Bone marrow (tissue), 2 donors: ENCODE results near the gene MPP1.

Experiments used
- DNase-seq, 2 donors: peaks; one replicate each; lab custom pipeline; 2025; lab: John Stamatoyannopoulos, UW

The MPP1 gene

GRCh38 chrX:154775419-154776349 is 29.6 kb downstream of the MPP1 start:
- no peak for DNase-seq

GRCh38 chrX:154774622-154775021 is 30.7 kb downstream of the MPP1 start:
- DNase-seq = no peak

- DNase-seq = peak; percentile 69 to 89
Observed at GRCh38 chrX:154762537-154763296, 42.6 kb downstream of the MPP1 start, which contains the start of gene DKC1. Gene DKC1, plus strand, starts transcription at chrX:154762864. Its CDS starts 102 bp downstream, at chrX:154762966.

DNA sequence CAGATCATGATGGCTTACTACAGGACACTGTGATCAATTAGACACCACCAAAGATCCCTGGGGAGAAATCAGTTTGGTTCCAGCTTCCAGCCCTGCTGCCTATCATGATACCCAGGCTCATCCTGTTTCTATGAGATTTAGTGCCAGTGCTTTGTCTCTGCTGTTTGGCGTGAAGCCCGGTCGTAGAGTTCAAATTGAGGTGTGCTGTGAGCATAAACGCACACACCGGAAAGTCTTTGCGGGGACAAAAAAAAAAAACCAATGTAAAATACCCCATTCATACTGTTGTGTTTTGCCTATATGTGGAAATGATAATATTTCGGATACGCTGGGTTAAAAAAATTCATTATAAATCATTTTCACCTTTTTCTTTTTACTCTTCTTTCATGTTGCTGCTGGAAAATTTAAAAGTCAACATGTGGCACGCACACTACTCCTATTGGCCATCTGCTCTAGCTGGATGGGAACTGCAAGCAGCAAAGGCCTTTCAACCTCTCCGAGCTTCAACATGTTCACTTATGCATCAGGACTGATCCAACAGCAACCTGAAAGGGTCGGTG is 43.2 kb downstream of the MPP1 start:
- DNase-seq = no peak

DNA sequence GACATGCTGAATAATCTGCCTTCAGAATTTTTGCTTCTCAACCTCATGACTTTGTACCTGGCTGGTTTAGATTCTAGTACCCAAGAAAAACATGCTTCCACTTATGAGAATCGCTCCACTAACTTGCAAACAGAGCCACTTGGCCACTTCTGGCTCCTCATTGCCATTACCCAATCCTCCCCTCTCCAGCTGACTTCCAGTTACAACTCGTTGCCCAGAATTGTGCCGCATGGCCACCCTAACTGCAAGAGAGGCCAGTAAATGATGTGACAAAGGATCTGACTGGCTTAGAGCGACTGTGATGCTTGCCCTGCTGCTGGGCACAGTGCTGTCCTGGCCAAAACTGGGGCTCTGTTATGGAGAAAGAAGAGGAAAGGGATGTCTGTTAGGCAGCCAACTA is 46.6 kb downstream of the MPP1 start:
- DNase-seq = no peak

- no peak for DNase-seq
Observed at GRCh38 chrX:154751669-154752271, 53.5 kb downstream of the MPP1 start.

- peak in 1 of 2 donors; percentile 45 for DNase-seq
Observed at GRCh38 chrX:154751203-154751668, 54.0 kb downstream of the MPP1 start.

GRCh38 chrX:154750301-154751202 is 54.7 kb downstream of the MPP1 start, which contains the start of gene GAB3:
Gene GAB3, minus strand, starts transcription at chrX:154751077. Its CDS starts 52 bp downstream, at chrX:154751025.
- DNase-seq = peak in 1 of 2 donors; percentile 24

DNA sequence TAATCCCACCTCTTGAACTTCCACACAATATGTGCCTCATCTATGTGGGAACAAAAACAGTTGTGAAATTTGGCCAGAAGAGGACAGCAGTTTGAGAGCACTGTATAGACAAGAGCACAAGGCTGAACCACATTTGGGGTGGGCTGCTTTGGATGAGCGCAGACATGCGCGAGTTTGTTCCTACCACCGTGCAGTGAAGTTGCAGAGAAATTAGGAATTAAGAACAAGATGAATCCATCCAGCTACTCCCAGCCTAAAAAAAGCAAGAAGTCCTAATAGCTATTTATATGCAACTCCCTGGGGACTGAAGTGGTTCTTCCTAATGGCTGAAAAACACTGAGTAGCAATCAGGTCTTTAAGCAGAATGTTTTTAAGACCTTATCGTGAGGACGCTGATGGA is 55.4 kb downstream of the MPP1 start:
- no peak for DNase-seq

DNA sequence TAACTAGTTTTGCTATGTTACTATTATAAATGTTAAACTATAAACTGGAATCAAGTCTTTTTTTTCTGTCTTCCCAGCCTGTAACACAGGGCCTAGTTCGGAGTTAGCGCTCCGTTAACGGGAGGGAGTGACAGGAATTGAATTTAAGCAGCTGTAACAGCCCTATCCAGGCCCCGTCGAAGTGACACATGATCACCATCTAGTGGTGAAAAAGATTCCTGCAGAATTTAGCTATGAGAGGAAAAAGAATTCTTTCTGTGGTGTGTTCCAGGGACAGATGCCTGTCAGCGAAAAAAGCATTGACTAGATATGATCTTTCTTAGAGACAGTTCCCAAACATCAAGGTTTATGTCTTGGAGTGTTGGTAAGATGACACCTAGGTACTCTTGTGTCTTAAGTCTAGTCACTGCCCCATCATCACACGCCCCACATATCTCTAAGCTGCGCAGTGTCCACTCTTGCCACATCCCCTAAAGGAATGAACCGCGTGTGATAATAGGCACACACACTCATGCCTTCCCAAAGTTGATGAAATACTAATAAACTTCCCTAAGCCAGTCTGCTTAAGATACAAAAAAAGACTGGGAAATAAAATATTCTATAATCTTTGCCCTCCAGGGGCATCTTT is 56.5 kb downstream of the MPP1 start:
- DNase-seq = peak in 1 of 2 donors; percentile 12

- DNase-seq = no peak
Observed at GRCh38 chrX:154742613-154743012, 62.7 kb downstream of the MPP1 start.

GRCh38 chrX:154739952-154740465 is 65.3 kb downstream of the MPP1 start:
- no peak for DNase-seq

DNA sequence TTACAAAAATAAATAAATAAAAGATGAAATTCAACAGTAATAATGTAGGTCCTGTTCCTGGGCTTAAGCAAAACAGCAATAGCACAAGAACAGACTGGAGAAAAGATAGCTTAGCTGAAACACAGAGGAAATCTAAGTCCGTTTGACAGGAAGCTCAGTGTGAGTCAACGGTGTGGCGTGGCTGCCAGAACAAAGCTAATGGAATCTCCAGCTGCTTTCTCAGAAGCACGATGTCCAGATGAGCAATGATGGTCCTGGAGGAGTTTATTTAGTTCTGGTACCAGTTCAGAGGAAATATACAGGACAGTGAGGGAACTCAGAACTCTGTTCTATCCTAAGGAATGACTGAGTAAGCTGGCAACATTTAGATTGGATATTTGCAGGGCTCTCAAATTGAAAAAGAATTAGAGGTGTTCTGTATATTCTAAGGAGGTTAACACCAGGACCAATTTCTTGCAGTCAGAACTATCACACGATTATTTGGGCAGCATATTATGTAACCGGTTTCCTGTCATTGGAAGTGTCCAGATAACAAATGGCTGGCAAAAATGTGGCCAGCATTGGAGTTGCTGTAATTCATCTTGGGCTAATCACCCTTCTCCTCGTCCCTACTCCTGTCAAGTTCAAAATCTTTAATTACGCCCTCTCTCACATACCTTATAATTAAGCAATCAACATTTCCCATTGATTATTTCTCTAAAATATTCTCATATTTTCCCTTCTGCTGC is 67.1 kb downstream of the MPP1 start:
- DNase-seq = peak in 1 of 2 donors; percentile 65

DNA sequence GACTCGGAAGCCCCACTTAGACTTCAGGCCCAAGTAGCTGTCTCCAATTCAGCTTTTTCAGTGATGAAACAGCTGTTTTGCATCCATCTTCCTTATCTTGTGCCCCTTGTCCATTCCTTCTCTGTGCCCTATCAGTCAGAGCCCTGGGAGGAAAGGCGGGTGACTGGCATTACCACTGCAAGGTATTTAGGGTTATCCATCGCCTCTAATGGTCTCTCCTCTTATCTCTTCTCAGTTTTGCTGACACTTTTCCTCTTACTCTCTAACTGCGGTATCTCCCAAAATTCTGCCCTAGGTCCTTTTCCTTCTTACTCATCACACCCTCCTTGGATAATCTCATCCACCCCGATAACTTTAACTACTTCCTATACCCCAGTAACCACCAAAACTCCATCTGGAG is 68.1 kb downstream of the MPP1 start:
- DNase-seq = no peak

DNA sequence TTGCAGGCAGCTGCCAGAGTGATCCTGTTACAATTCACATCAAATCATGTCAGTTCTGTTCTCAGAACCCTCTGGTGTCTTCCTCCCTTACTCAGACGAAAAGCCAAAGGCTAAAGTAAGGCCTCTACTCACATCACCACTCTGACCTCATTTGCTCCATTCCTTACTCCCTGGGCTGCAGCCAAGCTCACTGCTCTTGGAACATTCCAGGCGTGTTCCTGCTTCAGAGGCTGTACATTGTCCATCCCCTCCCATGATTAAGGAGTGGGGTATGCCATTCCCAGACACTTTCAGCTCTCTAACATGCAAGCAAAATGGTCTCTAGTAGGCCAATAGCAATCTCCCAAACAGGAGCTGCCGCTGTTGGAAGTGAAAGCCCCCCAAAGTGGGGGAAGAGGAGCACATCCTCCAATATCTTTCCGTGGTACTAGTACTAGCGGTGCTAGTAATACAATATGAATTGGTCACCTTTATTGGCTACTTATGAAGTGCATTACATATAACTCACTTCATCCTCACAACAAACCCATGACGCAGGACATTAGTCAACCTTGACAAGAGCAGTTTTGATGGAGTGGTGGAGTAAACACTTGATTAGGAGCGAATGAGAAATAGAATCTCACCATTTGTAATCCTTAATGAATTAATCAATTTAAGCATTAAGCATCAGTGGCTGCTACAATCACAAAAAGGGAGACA is 69.4 kb downstream of the MPP1 start:
- no peak for DNase-seq

DNA sequence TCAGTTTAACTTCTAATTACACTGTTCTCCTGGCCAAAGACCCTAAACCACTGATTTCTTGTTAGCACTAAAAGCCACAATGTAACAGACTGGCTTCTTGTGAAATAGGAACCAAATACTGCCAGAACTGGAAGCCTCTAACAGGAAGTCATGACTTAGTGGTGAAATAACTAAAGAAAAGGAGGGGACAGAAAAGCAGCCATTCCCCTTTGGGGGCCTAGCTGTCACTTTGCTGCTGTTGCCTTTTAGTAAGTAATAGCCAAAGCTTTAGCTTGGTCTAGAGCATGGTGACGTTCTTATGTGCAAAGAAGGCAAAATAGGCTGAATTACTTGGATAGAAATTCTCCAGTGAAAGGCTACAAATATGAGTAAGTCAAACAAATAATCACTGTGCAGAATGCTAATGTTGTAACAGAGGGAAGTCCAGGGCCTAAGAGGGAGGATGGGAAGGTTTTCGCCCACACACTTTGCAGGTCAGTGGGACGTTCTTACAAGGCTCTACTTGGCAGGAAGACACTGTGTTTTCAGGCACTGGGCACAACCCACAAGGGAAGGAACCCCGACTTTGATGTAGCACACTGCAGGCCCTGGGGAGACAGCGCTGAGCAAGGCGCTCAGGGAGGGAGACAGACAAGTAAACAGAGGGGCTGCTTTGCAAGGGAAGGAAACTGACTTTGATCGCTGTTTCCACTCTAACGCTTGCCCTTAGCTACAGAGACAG is 71.1 kb downstream of the MPP1 start:
- DNase-seq = peak; percentile 19 to 75

- DNase-seq = no peak
Observed at GRCh38 chrX:154733066-154733425, 72.2 kb downstream of the MPP1 start.

- DNase-seq = no peak
Observed at GRCh38 chrX:154732421-154733065, 72.7 kb downstream of the MPP1 start.
